Panc1 (cell line): ENCODE measurements around the gene SYT13. TPM values are rescaled to one million over a fixed set of nuclear protein-coding genes. Genes with fewer than 3 reads are reported as not detected.

ENCODE experiments used
- ATAC-seq: fragments of 200-7000 bp; cut with Tn5 transposase; 2 replicates; pipeline ENCODE4 v1.9.1; 2020; ENCODE audit warnings: mild to moderate bottlenecking, moderate library complexity
- BruUV-seq: library from RNA; stranded (reverse); fragments of 400-500 nt; replicated peaks from 2 replicates; lab custom pipeline; 2021; lab: Mats Ljungman, UMichigan
- CTCF ChIA-PET: fragments of 300-600 bp; sonication (Branson Sonifier 250); formaldehyde crosslinking; loops from one replicate; lab custom pipeline; 2022; ENCODE audit warnings: antibody characterized with exemption; lab: Charles Lee
- POLR2A ChIA-PET: fragments of 300-600 bp; sonication (Branson Sonifier 250); formaldehyde crosslinking; loops from one replicate; lab custom pipeline; 2022; ENCODE audit warnings: antibody characterized with exemption; lab: Charles Lee
- DNase-seq: peaks from one replicate; pipeline ENCODE4 v3.0.0-alpha.2; 2010; ENCODE audit warnings: low read depth, low spot score
- H3K27ac ChIP-seq: 2 replicates; pipeline ENCODE4 v1.5.1; 2011; ENCODE audit warnings: mild to moderate bottlenecking, low read length, inconsistent platforms
- H3K27me3 ChIP-seq: fragments of 200-500 bp; sonication (Bioruptor generic); 2 replicates; pipeline ENCODE4 v1.6.0; 2014; ENCODE audit warnings: low read length, inconsistent platforms; ENCODE audit not compliant: control insufficient read depth, insufficient read depth
- H3K36me3 ChIP-seq: fragments of 200-500 bp; sonication (Bioruptor generic); 2 replicates; pipeline ENCODE4 v1.5.1; 2014; ENCODE audit warnings: inconsistent platforms, mild to moderate bottlenecking, low read length, moderate library complexity; ENCODE audit not compliant: control insufficient read depth, insufficient read depth
- H3K4me1 ChIP-seq: 2 replicates; pipeline ENCODE4 v1.5.1; 2011; ENCODE audit warnings: inconsistent platforms, mild to moderate bottlenecking, low read length, moderate library complexity; ENCODE audit not compliant: control insufficient read depth, insufficient read depth
- H3K4me3 ChIP-seq, 2 experiments: 2 replicates each; pipeline ENCODE4 v1.5.1; 2011 to 2012; ENCODE audit warnings: low read depth in 2 of 2, low read length in 2 of 2, mild to moderate bottlenecking in 2 of 2, inconsistent platforms in 1 of 2, moderate library complexity in 1 of 2
- H3K9me3 ChIP-seq: fragments of 200-500 bp; sonication (Bioruptor generic); 2 replicates; pipeline ENCODE4 v1.5.1; 2014; ENCODE audit warnings: low read depth, mild to moderate bottlenecking, inconsistent platforms, low read length, moderate library complexity; ENCODE audit not compliant: control insufficient read depth, insufficient read depth
- CTCF ChIP-seq: fragments of 450-650 bp; IDR thresholded peaks from 2 replicates; pipeline ENCODE4 v1.5.1; 2017; ENCODE audit warnings: mild to moderate bottlenecking
- POLR2AphosphoS5 ChIP-seq: IDR thresholded peaks from 2 replicates; pipeline ENCODE4 v1.6.1; 2012; ENCODE audit warnings: mild to moderate bottlenecking, low read depth, low read length, moderate library complexity
- SIN3A ChIP-seq: IDR thresholded peaks from 2 replicates; pipeline ENCODE4 v1.6.1; 2012; ENCODE audit warnings: low read depth, mild to moderate bottlenecking, low read length, moderate library complexity, borderline replicate concordance; ENCODE audit not compliant: insufficient read depth
- TCF7L2 ChIP-seq: IDR thresholded peaks from 2 replicates; pipeline ENCODE4 v1.6.1; 2011; ENCODE audit warnings: mild to moderate bottlenecking, low read depth, low read length, inconsistent platforms
- in situ Hi-C: cut with HindIII; loops from 2 replicates; pipeline ENCODE4 v1.10.0; 2016; ENCODE audit warnings: low sequenced_read_pairs, low pct_unique_long_range_greater_than_20kb
- intact Hi-C: fragments of 100-400 bp; cut with micrococcal nuclease; formaldehyde crosslinking; loops from one replicate; pipeline ENCODE4 v1.10.0; 2022; ENCODE audit not compliant: unreplicated experiment
- total RNA-seq: library from RNA; stranded (reverse); gene quantifications from one replicate; pipeline ENCODE4 v1.2.1, GENCODE V29; 2021; ENCODE audit not compliant: unreplicated experiment
- TF ChIP-seq, protein P1 (sequence below), 2 experiments: IDR thresholded peaks; 2 replicates each; pipeline ENCODE4 v1.6.1; 2011 to 2012; ENCODE audit warnings: low read depth in 2 of 2, control low read depth in 1 of 2, low read length in 1 of 2, mild to moderate bottlenecking in 1 of 2, moderate library complexity in 1 of 2; ENCODE audit not compliant: insufficient read depth in 1 of 2

Gene SYT13
- total RNA-seq, 1 experiment from 2014 or later = 0.13 TPM

DNA sequence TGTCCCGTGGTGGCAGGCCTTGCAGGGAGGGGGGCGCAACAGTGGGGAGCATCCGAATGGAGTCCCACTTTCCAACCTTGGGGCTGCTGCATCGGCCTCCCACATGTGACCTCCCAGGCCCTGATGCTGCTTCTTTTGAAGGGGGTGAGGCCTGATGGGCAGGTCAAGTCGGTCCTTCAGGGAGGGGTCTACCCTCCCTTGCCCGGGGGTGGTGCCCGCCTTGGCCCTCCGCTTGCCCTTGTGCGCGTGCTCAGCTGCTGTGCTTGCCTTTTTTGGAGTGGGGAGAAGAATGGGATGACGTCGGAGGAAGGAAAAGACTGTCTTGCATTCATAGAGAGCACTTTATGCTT lies 72.8 kb downstream of the SYT13 start:
- no peak for DNase-seq
- Histone ChIP-seq H3K36me3 (no peaks in the 10 kb centered on the region), H3K4me1 (no peaks in the 10 kb centered on the region), H3K9me3 (no peaks in the 10 kb centered on the region), H3K27ac (no peak overlapping the region), H3K27me3 (no peaks in the 10 kb centered on the region), H3K4me3 (no peak overlapping the region)
- TF ChIP-seq POLR2AphosphoS5 = no peak
- TF ChIP-seq, protein P1, sequence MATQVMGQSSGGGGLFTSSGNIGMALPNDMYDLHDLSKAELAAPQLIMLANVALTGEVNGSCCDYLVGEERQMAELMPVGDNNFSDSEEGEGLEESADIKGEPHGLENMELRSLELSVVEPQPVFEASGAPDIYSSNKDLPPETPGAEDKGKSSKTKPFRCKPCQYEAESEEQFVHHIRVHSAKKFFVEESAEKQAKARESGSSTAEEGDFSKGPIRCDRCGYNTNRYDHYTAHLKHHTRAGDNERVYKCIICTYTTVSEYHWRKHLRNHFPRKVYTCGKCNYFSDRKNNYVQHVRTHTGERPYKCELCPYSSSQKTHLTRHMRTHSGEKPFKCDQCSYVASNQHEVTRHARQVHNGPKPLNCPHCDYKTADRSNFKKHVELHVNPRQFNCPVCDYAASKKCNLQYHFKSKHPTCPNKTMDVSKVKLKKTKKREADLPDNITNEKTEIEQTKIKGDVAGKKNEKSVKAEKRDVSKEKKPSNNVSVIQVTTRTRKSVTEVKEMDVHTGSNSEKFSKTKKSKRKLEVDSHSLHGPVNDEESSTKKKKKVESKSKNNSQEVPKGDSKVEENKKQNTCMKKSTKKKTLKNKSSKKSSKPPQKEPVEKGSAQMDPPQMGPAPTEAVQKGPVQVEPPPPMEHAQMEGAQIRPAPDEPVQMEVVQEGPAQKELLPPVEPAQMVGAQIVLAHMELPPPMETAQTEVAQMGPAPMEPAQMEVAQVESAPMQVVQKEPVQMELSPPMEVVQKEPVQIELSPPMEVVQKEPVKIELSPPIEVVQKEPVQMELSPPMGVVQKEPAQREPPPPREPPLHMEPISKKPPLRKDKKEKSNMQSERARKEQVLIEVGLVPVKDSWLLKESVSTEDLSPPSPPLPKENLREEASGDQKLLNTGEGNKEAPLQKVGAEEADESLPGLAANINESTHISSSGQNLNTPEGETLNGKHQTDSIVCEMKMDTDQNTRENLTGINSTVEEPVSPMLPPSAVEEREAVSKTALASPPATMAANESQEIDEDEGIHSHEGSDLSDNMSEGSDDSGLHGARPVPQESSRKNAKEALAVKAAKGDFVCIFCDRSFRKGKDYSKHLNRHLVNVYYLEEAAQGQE (IDR thresholded peaks at IDR 0.05; ENCODE audit: insufficient read depth in 1 of 2, low read depth in 2 of 2, low read length in 1 of 2) = no peak
- TF ChIP-seq TCF7L2 = no peak
- TF ChIP-seq CTCF = peak; percentile 19
- intact Hi-C loops (no loop called here), in situ Hi-C loops (no loop called here)
- ChIA-PET CTCF (no interaction called here), POLR2A (no interaction called here)
- ATAC-seq = no peak
- no TSS peak for BruUV-seq

DNA sequence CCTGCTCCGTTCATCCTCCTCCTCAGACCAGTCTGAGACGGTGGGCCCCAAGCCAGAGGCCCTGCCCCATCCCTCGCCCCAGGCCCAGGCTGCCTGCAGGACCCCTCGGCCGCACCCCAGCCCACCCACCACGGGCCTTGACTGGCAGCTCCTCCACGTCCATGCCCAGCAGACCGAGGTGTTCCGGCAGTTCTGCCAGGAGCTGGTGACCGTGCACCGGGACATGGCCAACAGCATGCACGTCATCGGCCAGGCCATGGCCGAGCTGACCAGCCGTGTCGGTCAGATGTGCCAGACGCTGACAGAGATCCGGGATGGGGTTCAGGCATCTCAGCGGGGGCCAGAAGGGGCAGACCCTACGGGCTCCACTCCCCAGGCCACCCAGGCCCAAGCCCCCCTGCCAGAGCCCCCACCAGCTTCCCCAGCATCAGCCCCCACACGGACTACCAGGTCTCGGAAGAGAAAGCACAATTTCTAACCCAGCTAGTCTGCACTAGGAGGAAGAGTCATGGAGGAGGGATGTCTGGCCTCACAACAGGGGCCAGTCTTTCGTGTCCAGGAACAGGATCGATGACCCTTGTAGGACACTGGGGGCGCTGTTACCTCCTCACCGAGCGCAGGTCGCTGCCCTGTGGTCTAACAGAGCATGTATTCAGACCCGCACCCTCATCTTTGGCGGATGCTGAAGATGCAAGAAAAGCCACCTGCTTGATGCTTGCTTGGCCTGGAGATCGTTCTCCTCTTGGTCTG lies 73.4 kb downstream of the SYT13 start:
- ChIA-PET CTCF (interaction anchor here (0.6 to 0.7 kb wide), 2 partner anchors 31 to 696 kb away, joined by 4 to 10 read pairs; no protein-coding TSS in a partner anchor), POLR2A (interaction anchor here (0.6 kb wide), 1 partner anchor 102 kb away, joined by 7 read pairs; no protein-coding TSS in a partner anchor)
- no peaks in the 10 kb centered on the region for H3K4me1 ChIP-seq
- ATAC-seq (peak; percentile 45; the same call in 1 of the 2 replicates), DNase-seq (no peak)
- no TSS peak for BruUV-seq
- no peak overlapping the region for H3K4me3 ChIP-seq
- H3K27ac ChIP-seq = no peak overlapping the region
- H3K36me3 ChIP-seq = no peaks in the 10 kb centered on the region
- intact Hi-C loops (no loop called here), in situ Hi-C loops (no loop called here)
- TF ChIP-seq SIN3A (no peak), CTCF (peak; percentile 56; the same call in 1 of the 2 replicates)
- H3K9me3 ChIP-seq = no peaks in the 10 kb centered on the region
- H3K27me3 ChIP-seq = no peaks in the 10 kb centered on the region
